Measurements from ENCODE around the gene S100A3. TPM values are rescaled to one million over a fixed set of nuclear protein-coding genes. Genes with fewer than 3 reads are reported as not detected.
"Not testable (repeated sequence)": the region's sequence is repeated elsewhere in the genome, so short reads cannot be mapped to it uniquely, and the experiment has no call there.

Gene S100A3
- polyA plus RNA-seq (ENCODE audit: insufficient read length in 3 of 3) = under 1 TPM in 1 of 3 donors, not detected in 2; 0.35 TPM

- no peak for DNase-seq (ENCODE audit: low read depth in 3 of 3, low spot score in 2 of 3)
Measured at GRCh38 chr1:153548722-153549688, at the start of gene S100A3. Gene S100A3, minus strand, starts transcription at chr1:153549258. Its CDS starts 773 bp downstream, at chr1:153548485.

GRCh38 chr1:153598309-153599172 is 49.5 kb upstream of the S100A3 start:
- no peak for DNase-seq (ENCODE audit: low read depth in 3 of 3, low spot score in 2 of 3)

- no peak for DNase-seq (ENCODE audit: low read depth in 3 of 3, low spot score in 2 of 3)
Measured at GRCh38 chr1:153597206-153597605, 48.1 kb upstream of the S100A3 start.

- no peak for DNase-seq (ENCODE audit: low read depth in 3 of 3, low spot score in 2 of 3)
Measured at GRCh38 chr1:153592748-153593147, 43.7 kb upstream of the S100A3 start.

- no peak for DNase-seq (ENCODE audit: low read depth in 3 of 3, low spot score in 2 of 3)
Measured at GRCh38 chr1:153588482-153588881, 39.4 kb upstream of the S100A3 start.

- DNase-seq (ENCODE audit: low read depth in 3 of 3, low spot score in 2 of 3) = not testable (repeated sequence)
Measured at GRCh38 chr1:153588033-153588432, 39.0 kb upstream of the S100A3 start.

- DNase-seq (ENCODE audit: low read depth in 3 of 3, low spot score in 2 of 3) = no peak
Measured at GRCh38 chr1:153587314-153587713, 38.3 kb upstream of the S100A3 start.

GRCh38 chr1:153586347-153586746 is 37.3 kb upstream of the S100A3 start:
- DNase-seq (ENCODE audit: low read depth in 3 of 3, low spot score in 2 of 3) = no peak

- no peak for DNase-seq (ENCODE audit: low read depth in 3 of 3, low spot score in 2 of 3)
Measured at GRCh38 chr1:153585006-153585405, 35.9 kb upstream of the S100A3 start.

GRCh38 chr1:153583976-153584375 is 34.9 kb upstream of the S100A3 start:
- no peak for DNase-seq (ENCODE audit: low read depth in 3 of 3, low spot score in 2 of 3)

- not testable (repeated sequence) for DNase-seq (ENCODE audit: low read depth in 3 of 3, low spot score in 2 of 3)
Measured at GRCh38 chr1:153583514-153583913, 34.5 kb upstream of the S100A3 start.

- not testable (repeated sequence) for DNase-seq (ENCODE audit: low read depth in 3 of 3, low spot score in 2 of 3)
Measured at GRCh38 chr1:153582836-153583235, 33.8 kb upstream of the S100A3 start.

GRCh38 chr1:153578936-153579335 is 29.9 kb upstream of the S100A3 start:
- DNase-seq (ENCODE audit: low read depth in 3 of 3, low spot score in 2 of 3) = no peak

GRCh38 chr1:153578490-153578889 is 29.4 kb upstream of the S100A3 start:
- no peak for DNase-seq (ENCODE audit: low read depth in 3 of 3, low spot score in 2 of 3)

GRCh38 chr1:153577624-153578051 is 28.6 kb upstream of the S100A3 start:
- DNase-seq (ENCODE audit: low read depth in 3 of 3, low spot score in 2 of 3) = no peak

GRCh38 chr1:153577138-153577537 is 28.1 kb upstream of the S100A3 start:
- DNase-seq (ENCODE audit: low read depth in 3 of 3, low spot score in 2 of 3) = no peak

GRCh38 chr1:153575497-153575896 is 26.4 kb upstream of the S100A3 start:
- DNase-seq (ENCODE audit: low read depth in 3 of 3, low spot score in 2 of 3) = not testable (repeated sequence)

- DNase-seq (ENCODE audit: low read depth in 3 of 3, low spot score in 2 of 3) = not testable (repeated sequence)
Measured at GRCh38 chr1:153575081-153575491, 26.0 kb upstream of the S100A3 start.

GRCh38 chr1:153573351-153573750 is 24.3 kb upstream of the S100A3 start:
- DNase-seq (ENCODE audit: low read depth in 3 of 3, low spot score in 2 of 3) = no peak

GRCh38 chr1:153572569-153573015 is 23.5 kb upstream of the S100A3 start:
- no peak for DNase-seq (ENCODE audit: low read depth in 3 of 3, low spot score in 2 of 3)

- no peak for DNase-seq (ENCODE audit: low read depth in 3 of 3, low spot score in 2 of 3)
Measured at GRCh38 chr1:153571706-153572105, 22.6 kb upstream of the S100A3 start.
